CD4-positive, CD25-positive, alpha-beta regulatory T cell (primary cell): ENCODE measurements around the gene URM1. TPM values are rescaled to one million over a fixed set of nuclear protein-coding genes. Genes with fewer than 3 reads are reported as not detected.

Experiments used
- ATAC-seq, 2 donors: fragments of 150-1000 bp; cut with Tn5 transposase; one replicate each; pipeline ENCODE4 v1.10.0; 2021; ENCODE audit warnings: low read depth in 2 of 2, moderate number of reproducible peaks in 2 of 2, moderate library complexity in 1 of 2
- DNase-seq, 3 donors: peaks; one replicate each; pipeline versions ENCODE4 v3.0.0 to v3.0.0-alpha.2; 2012 to 2022; ENCODE audit warnings: mixed read lengths in 1 of 3
- H3K27ac ChIP-seq: one replicate; pipeline ENCODE4 v1.7.0; 2013; ENCODE audit warnings: mild to moderate bottlenecking, low read length; ENCODE audit not compliant: insufficient read depth, poor library complexity, severe bottlenecking
- H3K27me3 ChIP-seq: one replicate; pipeline ENCODE4 v1.7.0; 2013; ENCODE audit warnings: low read length; ENCODE audit not compliant: control insufficient read depth, insufficient read depth
- H3K36me3 ChIP-seq: one replicate; pipeline ENCODE4 v1.7.0; 2013; ENCODE audit warnings: mild to moderate bottlenecking, low read length, moderate library complexity; ENCODE audit not compliant: control insufficient read depth, insufficient read depth
- H3K4me1 ChIP-seq: 2 replicates; pipeline ENCODE4 v1.7.0; 2013; ENCODE audit warnings: mild to moderate bottlenecking, low read length; ENCODE audit not compliant: insufficient read depth, control insufficient read depth, poor library complexity, severe bottlenecking
- H3K4me3 ChIP-seq: one replicate; pipeline ENCODE4 v1.7.0; 2013; ENCODE audit warnings: low read depth, mild to moderate bottlenecking, low read length, moderate library complexity
- H3K9me3 ChIP-seq, 2 experiments: 1 replicate in 1 of 2; 2 replicates in 1 of 2; pipeline ENCODE4 v1.7.0; 2013; ENCODE audit warnings: low read length in 2 of 2, mild to moderate bottlenecking in 1 of 2, moderate library complexity in 1 of 2; ENCODE audit not compliant: control insufficient read depth in 2 of 2
- H3K27ac Mint-ChIP-seq, 3 donors: one replicate each; pipeline ENCODE4 v1.8.0; 2020 to 2022; ENCODE audit warnings: mild to moderate bottlenecking in 3 of 3, mixed read lengths in 3 of 3, moderate library complexity in 2 of 3
- H3K27me3 Mint-ChIP-seq: one replicate; pipeline ENCODE4 v1.8.0; 2022; ENCODE audit warnings: mild to moderate bottlenecking, mixed read lengths
- H3K36me3 Mint-ChIP-seq: one replicate; pipeline ENCODE4 v1.8.0; 2020; ENCODE audit warnings: mixed read lengths
- H3K4me1 Mint-ChIP-seq, 4 donors: one replicate each; pipeline ENCODE4 v1.8.0; 2020 to 2022; ENCODE audit warnings: mixed read lengths in 4 of 4, mild to moderate bottlenecking in 1 of 4
- H3K4me3 Mint-ChIP-seq, 4 donors: one replicate each; pipeline ENCODE4 v1.8.0; 2020 to 2022; ENCODE audit warnings: mild to moderate bottlenecking in 4 of 4, mixed read lengths in 4 of 4, moderate library complexity in 3 of 4
- H3K9me3 Mint-ChIP-seq, 7 donors: one replicate each; pipeline ENCODE4 v1.8.0; 2020 to 2022; ENCODE audit warnings: mixed read lengths in 7 of 7, mild to moderate bottlenecking in 3 of 7, moderate library complexity in 2 of 7
- polyA plus RNA-seq, 4 donors: library from polyadenylated mRNA; unstranded; fragments of 300-500 nt; fragmentation: Illumina TruSeq; gene quantifications; one replicate each; pipeline ENCODE4 v1.2.3, GENCODE V29; 2021
- total RNA-seq: library from RNA; stranded (reverse); gene quantifications from one replicate; pipeline ENCODE4 v1.2.3, GENCODE V29; 2022

The URM1 gene
- total and polyA plus RNA-seq, 5 donors from 2014 or later = 46.2 to 60.7 (median 49.3) TPM

DNA sequence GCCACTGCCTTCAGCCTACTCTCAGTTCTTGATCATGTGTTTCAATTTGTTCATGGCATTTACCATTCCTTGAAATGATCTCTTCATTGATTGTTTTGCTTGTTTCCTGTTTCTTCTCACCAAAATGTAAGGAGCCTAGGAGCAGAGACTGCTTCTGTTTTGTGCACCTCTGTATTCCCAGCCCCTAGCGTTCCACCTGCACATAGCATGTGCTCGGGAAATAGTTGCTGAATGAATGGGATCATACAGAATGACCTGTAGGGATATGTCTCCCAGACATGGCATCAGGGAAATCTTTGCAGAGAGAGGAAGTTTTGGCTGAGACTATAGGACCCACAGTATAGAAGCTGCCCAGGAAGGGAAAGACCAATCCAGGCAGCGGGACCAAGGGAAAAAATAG is 43.3 kb downstream of the URM1 start:
- DNase-seq = no peak
- peaks cover 6% of the 10 kb centered on the region for H3K27me3 ChIP-seq
- no peak overlapping the region for H3K4me3 ChIP-seq
- Mint-ChIP-seq H3K4me1 (peaks cover 0 to 6% (median 1%) of the 10 kb centered on the region in 4 donors), H3K9me3 (peaks cover 0 to 3% (median 0%) of the 10 kb centered on the region in 7 donors), H3K4me3 (no peak overlapping the region), H3K27ac (no peak overlapping the region), H3K27me3 (peaks cover 70% of the 10 kb centered on the region), H3K36me3 (peaks cover 5% of the 10 kb centered on the region)
- H3K27ac ChIP-seq = no peak overlapping the region
- no peak for ATAC-seq
- no peaks in the 10 kb centered on the region for H3K9me3 ChIP-seq
- peaks cover 6% of the 10 kb centered on the region for H3K4me1 ChIP-seq
- H3K36me3 ChIP-seq = no peaks in the 10 kb centered on the region

DNA sequence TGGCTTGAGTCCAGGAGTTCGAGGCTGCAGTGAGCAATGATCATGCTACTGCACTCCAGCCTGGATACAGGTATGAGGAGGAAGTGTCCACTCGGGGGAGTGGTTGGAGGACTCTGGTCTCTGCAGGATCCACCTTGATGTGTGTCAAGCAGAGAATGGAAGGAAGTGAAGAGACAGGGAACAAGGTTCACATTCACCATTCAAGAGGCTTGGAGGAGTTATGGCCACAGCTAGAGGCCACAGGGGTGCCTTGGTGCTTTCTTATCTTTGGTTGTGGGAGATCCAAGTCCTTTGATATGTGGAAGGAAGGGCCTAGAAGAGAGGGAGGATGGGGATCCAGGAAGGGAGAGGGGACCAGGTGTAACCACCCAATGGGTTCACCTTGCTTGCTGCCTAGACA is 44.1 kb downstream of the URM1 start:
- H3K36me3 ChIP-seq = no peaks in the 10 kb centered on the region
- peak overlapping the region in 1 of 4 donors; percentile 24 for H3K4me3 Mint-ChIP-seq

DNA sequence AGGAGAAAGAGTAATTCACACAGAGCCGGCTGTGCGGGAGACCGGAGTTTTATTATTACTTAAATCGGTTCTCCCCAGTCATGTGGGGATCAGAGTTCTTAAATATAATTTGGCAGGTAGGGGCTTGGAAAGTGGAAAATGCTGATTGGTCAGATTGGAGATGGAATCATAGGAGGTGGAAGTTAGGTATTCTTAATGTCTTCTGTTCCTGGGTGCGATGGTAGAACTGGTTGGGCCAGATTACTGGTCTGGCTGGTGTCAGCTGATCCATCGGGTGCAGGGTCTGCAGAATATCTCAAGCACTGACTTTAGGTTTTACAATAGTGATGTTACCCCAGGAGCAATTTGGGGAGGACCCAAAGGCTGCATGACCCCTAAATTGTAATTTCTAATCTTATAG is 44.8 kb downstream of the URM1 start:
- Mint-ChIP-seq H3K9me3 (peaks cover 0 to 3% (median 0%) of the 10 kb centered on the region in 7 donors), H3K4me3 (peak overlapping the region in 1 of 4 donors; percentile 70), H3K27me3 (peaks cover 58% of the 10 kb centered on the region), H3K4me1 (peaks cover 0 to 12% (median 3%) of the 10 kb centered on the region in 4 donors), H3K36me3 (peaks cover 5% of the 10 kb centered on the region), H3K27ac (no peak overlapping the region)
- Histone ChIP-seq H3K4me3 (no peak overlapping the region), H3K9me3 (no peaks in the 10 kb centered on the region), H3K27me3 (peaks cover 6% of the 10 kb centered on the region), H3K36me3 (no peaks in the 10 kb centered on the region), H3K4me1 (peaks cover 18% of the 10 kb centered on the region), H3K27ac (no peak overlapping the region)
- no peak for ATAC-seq
- no peak for DNase-seq

More for the DNA sequence above, 44.1 kb downstream of the URM1 start:
- no peak for ATAC-seq
- no peak overlapping the region for H3K27ac Mint-ChIP-seq
- Histone ChIP-seq H3K27ac (no peak overlapping the region), H3K27me3 (peaks cover 6% of the 10 kb centered on the region), H3K4me1 (peaks cover 14% of the 10 kb centered on the region), H3K4me3 (no peak overlapping the region), H3K9me3 (no peaks in the 10 kb centered on the region)
- H3K27me3 Mint-ChIP-seq = peaks cover 65% of the 10 kb centered on the region
- H3K36me3 Mint-ChIP-seq = peaks cover 5% of the 10 kb centered on the region
- no peak for DNase-seq
- H3K4me1 Mint-ChIP-seq = peaks cover 0 to 12% (median 3%) of the 10 kb centered on the region in 4 donors
- H3K9me3 Mint-ChIP-seq = peaks cover 0 to 3% (median 0%) of the 10 kb centered on the region in 7 donors

DNA sequence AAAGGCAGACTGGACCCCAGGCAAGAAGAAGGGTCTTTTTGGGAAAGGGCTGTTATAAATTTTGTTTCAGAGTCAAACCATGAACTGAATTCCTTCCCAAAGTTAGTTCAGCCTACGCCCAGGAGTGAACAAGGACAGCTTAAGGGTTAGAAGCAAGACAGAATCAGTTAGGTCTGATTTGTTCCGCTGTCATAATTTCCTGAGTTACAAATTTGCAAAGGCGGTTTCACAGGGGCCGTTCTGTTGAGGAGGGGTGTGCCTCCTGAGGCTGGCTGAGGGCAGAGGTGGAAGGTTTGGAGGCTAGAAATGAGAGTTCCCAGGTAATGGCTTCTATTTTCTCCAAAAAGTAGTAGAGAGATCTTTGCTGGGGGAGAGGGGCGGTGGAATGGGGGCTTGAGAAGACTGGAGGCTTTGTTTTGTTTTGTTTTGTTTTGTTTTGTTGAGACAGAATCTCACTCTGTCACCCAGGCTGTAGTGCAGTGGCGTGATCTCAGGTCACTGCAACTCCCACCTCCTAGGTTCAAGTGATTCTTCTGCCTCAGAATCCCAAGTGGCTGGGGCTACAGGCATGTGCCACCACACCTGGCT is 45.4 kb downstream of the URM1 start:
- ATAC-seq = no peak
- Mint-ChIP-seq H3K4me1 (peaks cover 0 to 12% (median 3%) of the 10 kb centered on the region in 4 donors), H3K4me3 (peak overlapping the region in 1 of 4 donors; percentile 70)

DNA sequence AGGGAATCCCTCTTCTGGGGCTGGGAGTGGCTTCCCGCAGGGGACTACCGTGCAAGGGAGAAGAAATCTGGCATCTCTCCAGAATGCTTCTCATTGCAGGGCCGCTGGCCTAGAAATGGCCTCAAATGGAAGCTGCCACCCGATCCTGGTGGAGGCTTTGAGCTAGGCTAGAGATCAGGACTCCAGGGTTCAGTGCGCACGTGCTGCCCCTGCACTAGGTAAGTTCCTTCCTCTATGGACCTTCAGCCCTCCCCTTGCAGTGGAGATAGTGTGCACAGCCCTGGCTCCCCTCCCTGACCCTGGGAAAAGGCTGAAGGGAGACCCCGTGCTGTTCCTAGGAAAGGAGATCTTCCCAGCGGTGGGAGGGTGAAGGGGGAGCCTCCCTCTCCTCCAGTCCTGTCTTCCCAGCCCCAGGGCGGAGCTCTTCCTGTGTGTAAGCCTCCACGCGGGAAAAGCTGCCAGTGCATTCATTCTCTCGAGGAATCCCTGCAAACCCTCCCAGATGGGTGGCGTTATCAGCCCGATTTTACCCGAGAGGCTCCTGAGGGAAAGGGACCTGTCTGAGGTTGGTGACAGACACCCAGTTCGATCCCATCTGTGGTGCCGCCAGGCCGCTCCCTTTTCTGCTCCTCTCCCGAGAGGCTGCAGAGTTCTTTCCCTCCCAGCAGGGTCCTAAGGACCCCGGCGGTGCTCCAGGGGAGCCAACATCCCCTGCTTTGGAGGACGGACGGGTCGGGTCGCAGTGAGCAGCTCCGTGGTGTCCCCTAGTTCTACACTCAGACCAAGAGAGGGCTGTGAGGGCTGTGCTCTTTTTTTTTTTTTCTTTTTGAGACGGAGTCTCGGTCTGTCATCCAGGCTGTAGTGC is 48.1 kb downstream of the URM1 start:
- Histone ChIP-seq H3K4me3 (no peak overlapping the region), H3K27me3 (peaks cover 6% of the 10 kb centered on the region), H3K27ac (no peak overlapping the region), H3K4me1 (peaks cover 19% of the 10 kb centered on the region), H3K36me3 (no peaks in the 10 kb centered on the region), H3K9me3 (no peaks in the 10 kb centered on the region)
- Mint-ChIP-seq H3K27me3 (peaks cover 54% of the 10 kb centered on the region), H3K36me3 (peaks cover 5% of the 10 kb centered on the region), H3K4me3 (peak overlapping the region; percentile 58 to 85 (median 72)), H3K27ac (no peak overlapping the region), H3K9me3 (peaks cover 0 to 3% (median 0%) of the 10 kb centered on the region in 7 donors), H3K4me1 (peaks cover 0 to 12% (median 3%) of the 10 kb centered on the region in 4 donors)
- peak in 1 of 3 donors; percentile 13 for DNase-seq
- ATAC-seq = no peak

More for the DNA sequence above, 45.4 kb downstream of the URM1 start:
- H3K9me3 Mint-ChIP-seq = peaks cover 0 to 3% (median 0%) of the 10 kb centered on the region in 7 donors
- H3K36me3 Mint-ChIP-seq = peaks cover 5% of the 10 kb centered on the region
- Histone ChIP-seq H3K4me3 (no peak overlapping the region), H3K27me3 (peaks cover 6% of the 10 kb centered on the region), H3K4me1 (peaks cover 19% of the 10 kb centered on the region), H3K27ac (no peak overlapping the region), H3K9me3 (no peaks in the 10 kb centered on the region), H3K36me3 (no peaks in the 10 kb centered on the region)
- peaks cover 53% of the 10 kb centered on the region for H3K27me3 Mint-ChIP-seq
- H3K27ac Mint-ChIP-seq = no peak overlapping the region
- DNase-seq = no peak

DNA sequence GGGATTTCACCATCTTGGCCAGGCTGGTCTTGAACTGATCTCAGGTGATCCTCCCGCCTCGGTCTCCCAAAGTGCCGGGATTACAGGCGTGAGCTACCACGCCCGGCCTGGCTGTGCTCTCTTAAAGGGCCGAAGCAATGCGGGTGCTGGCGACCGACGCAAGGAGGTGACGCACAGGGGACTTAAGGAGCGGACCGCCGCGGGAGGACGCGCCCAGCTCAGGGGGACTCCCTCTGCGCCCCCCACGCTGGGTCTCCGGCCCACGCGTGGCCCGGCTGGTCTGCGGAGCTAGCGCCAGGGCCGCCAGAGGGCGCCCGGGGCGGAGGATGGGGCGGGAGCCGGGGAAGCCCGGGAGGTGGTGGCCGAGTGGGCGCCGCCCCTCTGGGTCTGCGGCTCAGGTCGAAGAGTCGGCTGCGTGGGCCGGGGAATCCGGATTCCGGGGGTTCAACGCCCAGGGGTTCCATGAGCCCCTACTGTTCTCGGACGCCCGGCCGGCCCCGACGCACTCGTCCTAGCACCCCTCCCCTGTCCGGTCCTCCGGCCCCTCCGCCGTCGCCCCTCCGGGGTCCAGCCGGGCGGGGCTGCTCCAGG is 49.0 kb downstream of the URM1 start:
- Histone ChIP-seq H3K36me3 (no peaks in the 10 kb centered on the region), H3K4me1 (peaks cover 19% of the 10 kb centered on the region), H3K27ac (no peak overlapping the region), H3K4me3 (no peak overlapping the region), H3K27me3 (peaks cover 6% of the 10 kb centered on the region), H3K9me3 (no peaks in the 10 kb centered on the region)
- Mint-ChIP-seq H3K4me1 (peaks cover 0 to 12% (median 3%) of the 10 kb centered on the region in 4 donors), H3K27me3 (peaks cover 45% of the 10 kb centered on the region), H3K4me3 (peak overlapping the region; percentile 68 to 85 (median 72)), H3K27ac (no peak overlapping the region), H3K36me3 (peaks cover 4% of the 10 kb centered on the region), H3K9me3 (peaks cover 0 to 1% (median 0%) of the 10 kb centered on the region in 7 donors)
- DNase-seq = peak; percentile 50 to 55 (median 51)
- ATAC-seq = peak; percentile 67 to 73

DNA sequence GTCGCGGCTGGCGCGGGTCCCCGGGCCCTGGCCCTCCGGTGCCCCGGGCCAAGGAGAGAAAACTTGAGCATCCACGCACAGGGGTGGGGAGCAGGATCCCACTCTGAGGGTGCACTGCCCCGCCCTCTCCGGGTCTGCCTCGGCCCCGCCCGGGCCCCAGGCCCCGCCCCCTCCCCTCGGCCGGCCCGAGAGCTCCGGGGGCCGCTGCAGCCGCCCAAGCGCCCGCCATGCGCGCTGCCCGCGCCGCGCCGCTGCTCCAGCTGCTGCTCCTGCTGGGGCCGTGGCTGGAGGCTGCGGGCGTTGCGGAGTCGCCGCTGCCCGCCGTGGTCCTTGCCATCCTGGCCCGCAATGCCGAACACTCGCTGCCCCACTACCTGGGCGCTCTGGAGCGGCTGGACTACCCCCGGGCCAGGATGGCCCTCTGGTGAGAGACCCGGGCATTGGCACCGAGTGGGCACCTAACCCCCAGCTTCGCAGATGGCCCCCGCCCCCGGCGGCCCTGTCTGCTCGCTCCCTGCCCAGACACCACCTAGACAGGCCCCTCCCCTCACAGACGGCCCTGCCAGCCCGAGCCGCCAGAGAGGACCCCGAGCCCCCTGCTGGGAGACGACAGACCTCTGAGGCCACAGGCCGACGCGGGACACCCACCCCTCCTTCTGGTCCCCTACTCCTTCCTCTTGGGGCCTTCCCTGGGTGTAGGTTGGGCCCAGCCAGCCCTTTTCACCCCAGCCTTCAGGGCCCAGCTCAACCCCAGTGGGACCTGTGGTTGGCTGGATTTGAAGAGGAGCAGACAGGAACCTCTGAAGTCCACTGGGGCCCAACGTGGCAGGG is 49.7 kb downstream of the URM1 start, which contains the start of gene CERCAM:
TSS of gene CERCAM (plus strand) at position 207 of the 831 bp plus-strand sequence. CDS start at position 228, 21 bp downstream.
- Mint-ChIP-seq H3K27me3 (peaks cover 39% of the 10 kb centered on the region), H3K4me1 (peaks cover 0 to 12% (median 3%) of the 10 kb centered on the region in 4 donors), H3K27ac (peak within 1 kb of the TSS in 1 of 3 donors; percentile 20), H3K4me3 (peak within 1 kb of the TSS; percentile 68 to 85 (median 72)), H3K9me3 (peaks cover 0 to 1% (median 0%) of the 10 kb centered on the region in 7 donors), H3K36me3 (no peaks in the 10 kb centered on the region)
- ATAC-seq (peak; percentile 62 to 69), DNase-seq (peak; percentile 17 to 37 (median 18))
- Histone ChIP-seq H3K4me3 (no peak within 1 kb of the TSS), H3K27me3 (peaks cover 6% of the 10 kb centered on the region), H3K36me3 (no peaks in the 10 kb centered on the region), H3K27ac (no peak within 1 kb of the TSS), H3K9me3 (no peaks in the 10 kb centered on the region), H3K4me1 (peaks cover 19% of the 10 kb centered on the region)
